Caco-2 (cell line): ENCODE results near the gene BARX2. TPM values are rescaled to one million over a fixed set of nuclear protein-coding genes. Genes with fewer than 3 reads are reported as not detected.

Experiments
- BruUV-seq: library from RNA; stranded (reverse); fragments of 400-500 nt; replicated peaks from 2 replicates; lab custom pipeline; 2021; lab: Mats Ljungman, UMichigan
- CTCF ChIA-PET: fragments of 300-600 bp; sonication (Branson Sonifier 250); formaldehyde crosslinking; loops from one replicate; lab custom pipeline; 2022; ENCODE audit warnings: antibody characterized with exemption; lab: Charles Lee
- POLR2A ChIA-PET: fragments of 300-600 bp; sonication (Branson Sonifier 250); formaldehyde crosslinking; loops from one replicate; lab custom pipeline; 2022; ENCODE audit warnings: antibody characterized with exemption; lab: Charles Lee
- DNase-seq, 2 experiments: peaks; one replicate each; pipeline versions ENCODE4 v3.0.0 to v3.0.0-alpha.2; 2020 to 2022
- H3K27me3 ChIP-seq: replicated peaks from 2 replicates; pipeline ENCODE4 v1.6.0; 2011; ENCODE audit warnings: low read length; ENCODE audit not compliant: control insufficient read depth, insufficient read depth
- H3K36me3 ChIP-seq: 2 replicates; pipeline ENCODE4 v1.5.1; 2011; ENCODE audit warnings: low read length; ENCODE audit not compliant: control insufficient read depth, insufficient read depth
- H3K4me1 ChIP-seq: fragments of 250-450 bp; sonication (Bioruptor Pico); 2 replicates; pipeline ENCODE4 v1.5.1; 2020; ENCODE audit warnings: mild to moderate bottlenecking
- H3K4me3 ChIP-seq: 2 replicates; pipeline ENCODE4 v1.5.1; 2011; ENCODE audit warnings: low read depth, mild to moderate bottlenecking, control low read depth, low read length
- H3K9me3 ChIP-seq: fragments of 250-450 bp; sonication (Bioruptor Pico); 2 replicates; pipeline ENCODE4 v1.5.1; 2020; ENCODE audit warnings: mild to moderate bottlenecking, moderate library complexity
- H3K27ac Mint-ChIP-seq: one replicate; pipeline ENCODE4 v1.8.0; 2022; ENCODE audit warnings: mixed read lengths; ENCODE audit not compliant: unreplicated experiment
- H3K27me3 Mint-ChIP-seq: one replicate; pipeline ENCODE4 v1.8.0; 2022; ENCODE audit warnings: mixed read lengths; ENCODE audit not compliant: insufficient read depth, unreplicated experiment
- H3K36me3 Mint-ChIP-seq: one replicate; pipeline ENCODE4 v1.8.0; 2022; ENCODE audit warnings: mild to moderate bottlenecking, mixed read lengths; ENCODE audit not compliant: insufficient read depth, unreplicated experiment
- H3K4me1 Mint-ChIP-seq: one replicate; pipeline ENCODE4 v1.8.0; 2022; ENCODE audit warnings: low read depth, mixed read lengths; ENCODE audit not compliant: unreplicated experiment
- H3K4me3 Mint-ChIP-seq: one replicate; pipeline ENCODE4 v1.8.0; 2022; ENCODE audit warnings: mild to moderate bottlenecking, moderate library complexity, mixed read lengths; ENCODE audit not compliant: unreplicated experiment
- H3K9me3 Mint-ChIP-seq: one replicate; pipeline ENCODE4 v1.8.0; 2022; ENCODE audit warnings: mixed read lengths; ENCODE audit not compliant: unreplicated experiment
- CTCF ChIP-seq, 2 experiments: fragments of 200-600 bp in 1 of 2; IDR thresholded peaks; 1 replicate in 1 of 2; 2 replicates in 1 of 2; pipeline versions ENCODE4 v1.5.1 to v1.8.0; 2011 to 2022; ENCODE audit warnings: antibody characterized with exemption in 1 of 2, control low read depth in 1 of 2, inconsistent platforms in 1 of 2, low read depth in 1 of 2, low read length in 1 of 2, mild to moderate bottlenecking in 1 of 2, moderate library complexity in 1 of 2; ENCODE audit not compliant: insufficient read depth in 1 of 2, severe bottlenecking in 1 of 2, unreplicated experiment in 1 of 2
- intact Hi-C: fragments of 100-400 bp; cut with micrococcal nuclease; formaldehyde crosslinking; loops from one replicate; pipeline ENCODE4 v1.10.0; 2022; ENCODE audit not compliant: unreplicated experiment
- total RNA-seq: library from RNA; stranded (reverse); gene quantifications from 2 replicates; pipeline ENCODE4 v1.2.3, GENCODE V29; 2022

Gene BARX2
- total RNA-seq, 1 experiment from 2014 or later: 0.82 TPM

- H3K27ac Mint-ChIP-seq: no peak overlapping the region
- H3K4me3 Mint-ChIP-seq: peak overlapping the region; percentile 77
- peaks cover 6% of the 10 kb centered on the region for H3K27me3 ChIP-seq
- 0 out of 2 replicates have a peak, but pooled peaks cover 6% of the 10 kb centered on the region for H3K4me1 ChIP-seq
- no peaks in the 10 kb centered on the region for H3K9me3 Mint-ChIP-seq
- H3K36me3 ChIP-seq: no peaks in the 10 kb centered on the region
- CTCF ChIA-PET: interaction anchor here (1.4 to 3.1 kb wide), 11 partner anchors 13 to 373 kb away, joined by 3 to 32 read pairs (median 8); no protein-coding TSS in a partner anchor
- TF ChIP-seq CTCF (IDR thresholded peaks at IDR 0.05; ENCODE audit: insufficient read depth in 1 of 2, low read depth in 1 of 2, low read length in 1 of 2, severe bottlenecking in 1 of 2, unreplicated experiment in 1 of 2): no peak
- no peaks in the 10 kb centered on the region for H3K9me3 ChIP-seq
- peaks cover 13% of the 10 kb centered on the region for H3K4me1 Mint-ChIP-seq
- no peak for DNase-seq
- H3K27me3 Mint-ChIP-seq: peaks cover 23% of the 10 kb centered on the region
- peaks cover 7% of the 10 kb centered on the region for H3K36me3 Mint-ChIP-seq
- POLR2A ChIA-PET: no interaction called here
- intact Hi-C loops: loop anchor here (1.0 to 5.0 kb wide), 5 partner anchors 47 to 374 kb away; no protein-coding TSS in a partner anchor
- no peak overlapping the region for H3K4me3 ChIP-seq
- BruUV-seq: TSS peak; percentile 24
These were observed 1.2 kb downstream of the BARX2 start for GRCh38 chr11:129376658-129377341.

GRCh38 chr11:129377739-129378138, 2.1 kb downstream of the BARX2 start:
- intact Hi-C loops: loop anchor here (2.0 to 5.0 kb wide), 2 partner anchors 275 to 320 kb away; no protein-coding TSS in a partner anchor
- Mint-ChIP-seq H3K4me3 (peak overlapping the region; percentile 1), H3K4me1 (peaks cover 14% of the 10 kb centered on the region), H3K36me3 (peaks cover 7% of the 10 kb centered on the region), H3K9me3 (no peaks in the 10 kb centered on the region), H3K27ac (no peak overlapping the region), H3K27me3 (peaks cover 16% of the 10 kb centered on the region)
- H3K9me3 ChIP-seq: no peaks in the 10 kb centered on the region
- TF ChIP-seq CTCF (IDR thresholded peaks at IDR 0.05; ENCODE audit: insufficient read depth in 1 of 2, low read depth in 1 of 2, low read length in 1 of 2, severe bottlenecking in 1 of 2, unreplicated experiment in 1 of 2): no peak
- no peaks in the 10 kb centered on the region for H3K36me3 ChIP-seq
- H3K27me3 ChIP-seq: peaks cover 6% of the 10 kb centered on the region
- ChIA-PET CTCF (no interaction called here), POLR2A (no interaction called here)
- 0 out of 2 replicates have a peak, but pooled peaks cover 6% of the 10 kb centered on the region for H3K4me1 ChIP-seq
- no peak overlapping the region for H3K4me3 ChIP-seq
- no peak for DNase-seq
- no TSS peak for BruUV-seq

- H3K27me3 Mint-ChIP-seq: peaks cover 5% of the 10 kb centered on the region
These were observed 4.8 kb downstream of the BARX2 start for GRCh38 chr11:129380413-129380812.

More at GRCh38 chr11:129380413-129380812, 4.8 kb downstream of the BARX2 start:
- Histone ChIP-seq H3K4me1 (0 out of 2 replicates have a peak, but pooled peaks cover 6% of the 10 kb centered on the region), H3K36me3 (no peaks in the 10 kb centered on the region), H3K27me3 (peaks cover 3% of the 10 kb centered on the region; the same call in 1 of the 2 replicates), H3K9me3 (no peaks in the 10 kb centered on the region), H3K4me3 (no peak overlapping the region)
- ChIA-PET CTCF (no interaction called here), POLR2A (no interaction called here)
- Mint-ChIP-seq H3K9me3 (no peaks in the 10 kb centered on the region), H3K4me1 (peaks cover 8% of the 10 kb centered on the region), H3K27ac (no peak overlapping the region), H3K36me3 (no peaks in the 10 kb centered on the region), H3K4me3 (no peak overlapping the region)
- TF ChIP-seq CTCF (IDR thresholded peaks at IDR 0.05; ENCODE audit: insufficient read depth in 1 of 2, low read depth in 1 of 2, low read length in 1 of 2, severe bottlenecking in 1 of 2, unreplicated experiment in 1 of 2): no peak
- DNase-seq: no peak
- BruUV-seq: no TSS peak
- intact Hi-C loops: no loop called here
